Stimulated activated memory B cell treated with anti-CD40 and anti-IgM and Interleukin-4, amounts not matched to agents 10 μg/mL and 1 μg/mL and 100 μg/mL, for 72 hours (primary cell): ENCODE data around the gene HVCN1.
"Not testable (repeated sequence)": the region's sequence is repeated elsewhere in the genome, so short reads cannot be mapped to it uniquely, and the experiment has no call there.

Source experiments
- ATAC-seq: fragments of 150-1000 bp; cut with Tn5 transposase; 2 replicates; pipeline ENCODE4 v1.10.0; 2021
- H3K27ac Mint-ChIP-seq: one replicate; pipeline ENCODE4 v1.8.0; 2022; ENCODE audit warnings: mild to moderate bottlenecking, mixed read lengths
- H3K27me3 Mint-ChIP-seq: one replicate; pipeline ENCODE4 v1.8.0; 2022; ENCODE audit warnings: mixed read lengths
- H3K36me3 Mint-ChIP-seq: one replicate; pipeline ENCODE4 v1.8.0; 2022; ENCODE audit warnings: mixed read lengths
- H3K4me1 Mint-ChIP-seq: one replicate; pipeline ENCODE4 v1.8.0; 2022; ENCODE audit warnings: mixed read lengths
- H3K4me3 Mint-ChIP-seq: one replicate; pipeline ENCODE4 v1.8.0; 2022; ENCODE audit warnings: mild to moderate bottlenecking, moderate library complexity, mixed read lengths
- H3K9me3 Mint-ChIP-seq: one replicate; pipeline ENCODE4 v1.8.0; 2022; ENCODE audit warnings: mixed read lengths

HVCN1 gene

GRCh38 chr12:110666892-110667291 is 22.0 kb downstream of the HVCN1 start:
- peaks cover 82% of the 10 kb centered on the region for H3K36me3 Mint-ChIP-seq
- H3K9me3 Mint-ChIP-seq, result no peaks in the 10 kb centered on the region
- H3K27me3 Mint-ChIP-seq, result no peaks in the 10 kb centered on the region
- ATAC-seq, result no peak
- peak overlapping the region; percentile 89 for H3K27ac Mint-ChIP-seq
- peaks cover 92% of the 10 kb centered on the region for H3K4me1 Mint-ChIP-seq
- peak overlapping the region; percentile 82 for H3K4me3 Mint-ChIP-seq

GRCh38 chr12:110661337-110661972 is 27.5 kb downstream of the HVCN1 start:
- Mint-ChIP-seq H3K4me3 (peak overlapping the region; percentile 86), H3K4me1 (peaks cover 84% of the 10 kb centered on the region), H3K9me3 (no peaks in the 10 kb centered on the region), H3K36me3 (peaks cover 91% of the 10 kb centered on the region), H3K27me3 (no peaks in the 10 kb centered on the region), H3K27ac (peak overlapping the region; percentile 95)
- peak; percentile 96 for ATAC-seq

GRCh38 chr12:110658878-110659277 is 30.0 kb downstream of the HVCN1 start:
- Mint-ChIP-seq H3K27me3 (no peaks in the 10 kb centered on the region), H3K4me3 (peak overlapping the region; percentile 42), H3K9me3 (peaks cover 2% of the 10 kb centered on the region), H3K36me3 (peaks cover 91% of the 10 kb centered on the region), H3K4me1 (peaks cover 86% of the 10 kb centered on the region), H3K27ac (peak overlapping the region; percentile 95)
- ATAC-seq, result no peak

GRCh38 chr12:110658242-110658641 is 30.7 kb downstream of the HVCN1 start:
- peak overlapping the region; percentile 95 for H3K27ac Mint-ChIP-seq
- peaks cover 88% of the 10 kb centered on the region for H3K4me1 Mint-ChIP-seq
- H3K36me3 Mint-ChIP-seq, result peaks cover 93% of the 10 kb centered on the region

GRCh38 chr12:110657747-110658146 is 31.2 kb downstream of the HVCN1 start:
- no peak for ATAC-seq
- H3K27me3 Mint-ChIP-seq, result no peaks in the 10 kb centered on the region
- peak overlapping the region; percentile 42 for H3K4me3 Mint-ChIP-seq
- peaks cover 91% of the 10 kb centered on the region for H3K36me3 Mint-ChIP-seq
- peaks cover 89% of the 10 kb centered on the region for H3K4me1 Mint-ChIP-seq
- peaks cover 2% of the 10 kb centered on the region for H3K9me3 Mint-ChIP-seq
- H3K27ac Mint-ChIP-seq, result peak overlapping the region; percentile 95

More at GRCh38 chr12:110658242-110658641, 30.7 kb downstream of the HVCN1 start:
- Mint-ChIP-seq H3K27me3 (no peaks in the 10 kb centered on the region), H3K9me3 (peaks cover 2% of the 10 kb centered on the region), H3K4me3 (peak overlapping the region; percentile 42)
- no peak for ATAC-seq

- H3K9me3 Mint-ChIP-seq, result peaks cover 2% of the 10 kb centered on the region
- no peak overlapping the region for H3K4me3 Mint-ChIP-seq
- peaks cover 97% of the 10 kb centered on the region for H3K36me3 Mint-ChIP-seq
- ATAC-seq, result no peak
- H3K4me1 Mint-ChIP-seq, result peaks cover 87% of the 10 kb centered on the region
- H3K27ac Mint-ChIP-seq, result peak overlapping the region; percentile 95
- no peaks in the 10 kb centered on the region for H3K27me3 Mint-ChIP-seq
These were observed 32.8 kb downstream of the HVCN1 start for GRCh38 chr12:110656071-110656655.

GRCh38 chr12:110654238-110654637 is 34.7 kb downstream of the HVCN1 start:
- not testable (repeated sequence) for H3K4me3 Mint-ChIP-seq, ATAC-seq, H3K9me3 Mint-ChIP-seq, H3K27me3 Mint-ChIP-seq
- Mint-ChIP-seq H3K4me1 (peaks cover 95% of the 10 kb centered on the region), H3K36me3 (peaks cover 97% of the 10 kb centered on the region), H3K27ac (peak overlapping the region; percentile 95)

- Mint-ChIP-seq H3K27ac (peak overlapping the region; percentile 95), H3K9me3 (no peaks in the 10 kb centered on the region), H3K36me3 (peaks cover 91% of the 10 kb centered on the region), H3K4me3 (no peak overlapping the region), H3K4me1 (peaks cover 91% of the 10 kb centered on the region), H3K27me3 (no peaks in the 10 kb centered on the region)
- peak; percentile 34 for ATAC-seq
These were observed 39.5 kb downstream of the HVCN1 start for GRCh38 chr12:110649341-110649847.

GRCh38 chr12:110647631-110648040 is 41.3 kb downstream of the HVCN1 start:
- H3K9me3 Mint-ChIP-seq, result no peaks in the 10 kb centered on the region
- H3K27me3 Mint-ChIP-seq, result no peaks in the 10 kb centered on the region
- peak; percentile 94 for ATAC-seq
- peak overlapping the region; percentile 36 for H3K4me3 Mint-ChIP-seq
- peaks cover 88% of the 10 kb centered on the region for H3K4me1 Mint-ChIP-seq
- peak overlapping the region; percentile 95 for H3K27ac Mint-ChIP-seq
- peaks cover 91% of the 10 kb centered on the region for H3K36me3 Mint-ChIP-seq

- Mint-ChIP-seq H3K36me3 (peaks cover 41% of the 10 kb centered on the region), H3K27me3 (no peaks in the 10 kb centered on the region), H3K27ac (peak overlapping the region; percentile 62), H3K4me1 (peaks cover 79% of the 10 kb centered on the region), H3K9me3 (no peaks in the 10 kb centered on the region), H3K4me3 (no peak overlapping the region)
- ATAC-seq, result no peak
These were observed 47.4 kb downstream of the HVCN1 start for GRCh38 chr12:110641521-110641920.

GRCh38 chr12:110640275-110641025 is 48.5 kb downstream of the HVCN1 start:
- H3K36me3 Mint-ChIP-seq, result peaks cover 38% of the 10 kb centered on the region
- peak overlapping the region; percentile 3 for H3K4me3 Mint-ChIP-seq
- no peaks in the 10 kb centered on the region for H3K27me3 Mint-ChIP-seq
- ATAC-seq, result no peak
- peak overlapping the region; percentile 62 for H3K27ac Mint-ChIP-seq
- H3K4me1 Mint-ChIP-seq, result peaks cover 82% of the 10 kb centered on the region
- H3K9me3 Mint-ChIP-seq, result no peaks in the 10 kb centered on the region

GRCh38 chr12:110639336-110640141 is 49.4 kb downstream of the HVCN1 start:
- peaks cover 29% of the 10 kb centered on the region for H3K36me3 Mint-ChIP-seq
- no peaks in the 10 kb centered on the region for H3K9me3 Mint-ChIP-seq
- no peak for ATAC-seq
- no peak overlapping the region for H3K4me3 Mint-ChIP-seq
- peaks cover 83% of the 10 kb centered on the region for H3K4me1 Mint-ChIP-seq
- H3K27me3 Mint-ChIP-seq, result no peaks in the 10 kb centered on the region
- H3K27ac Mint-ChIP-seq, result peak overlapping the region; percentile 62

GRCh38 chr12:110638796-110639195 is 50.1 kb downstream of the HVCN1 start:
- Mint-ChIP-seq H3K4me1 (peaks cover 77% of the 10 kb centered on the region), H3K36me3 (peaks cover 24% of the 10 kb centered on the region), H3K4me3 (no peak overlapping the region), H3K27me3 (no peaks in the 10 kb centered on the region), H3K27ac (peak overlapping the region; percentile 62), H3K9me3 (no peaks in the 10 kb centered on the region)
- no peak for ATAC-seq

GRCh38 chr12:110637869-110638441 is 51.0 kb downstream of the HVCN1 start:
- H3K4me3 Mint-ChIP-seq, result no peak overlapping the region
- peaks cover 18% of the 10 kb centered on the region for H3K36me3 Mint-ChIP-seq
- peak overlapping the region; percentile 62 for H3K27ac Mint-ChIP-seq
- H3K4me1 Mint-ChIP-seq, result peaks cover 79% of the 10 kb centered on the region
- H3K27me3 Mint-ChIP-seq, result no peaks in the 10 kb centered on the region
- ATAC-seq, result peak; percentile 69
- no peaks in the 10 kb centered on the region for H3K9me3 Mint-ChIP-seq
